Measurements from ENCODE around the gene CTBP2. TPM values are rescaled to one million over a fixed set of nuclear protein-coding genes. Genes with fewer than 3 reads are reported as not detected.

CTBP2 gene
- total and polyA plus RNA-seq, 11 donors, result 10.1 to 45.5 (median 29.1) TPM

DNA sequence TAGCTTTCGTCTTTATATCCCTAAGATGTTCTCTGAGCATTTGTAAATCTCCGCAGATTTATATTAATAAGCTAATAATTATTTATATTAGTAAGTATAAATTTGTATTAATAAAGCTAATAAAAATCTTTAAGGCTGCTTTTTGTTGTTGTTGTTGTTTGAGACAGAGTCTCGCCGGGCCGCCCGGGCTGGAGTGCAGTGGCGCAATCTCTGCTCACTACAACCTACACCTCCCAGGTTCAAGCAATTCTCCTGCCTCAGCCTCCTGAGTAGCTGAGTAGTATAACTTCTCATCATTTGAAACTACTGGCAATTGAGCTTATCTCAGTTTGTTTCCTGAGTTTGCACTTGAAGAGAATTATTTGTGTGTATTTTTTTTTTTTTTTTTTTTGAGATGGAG lies 223.6 kb downstream of the CTBP2 start:
- intact Hi-C loops (cut with DNase I), result no loop called here
- DNase-seq (no peak), ATAC-seq (no peak)
- H3K36me3 ChIP-seq, result peaks cover 0 to 4% (median 0%) of the 10 kb centered on the region in 9 donors
- H3K4me3 ChIP-seq, result no peak overlapping the region
- H3K9me3 ChIP-seq, result peaks cover 0 to 11% (median 0%) of the 10 kb centered on the region in 12 donors
- no peak overlapping the region for H3K27ac ChIP-seq
- 94 to 98% (median 96%) methylated on average over 7 of the region's 7 CpGs for WGBS, 4 donors
- H3K4me1 ChIP-seq, result peaks cover 0 to 43% (median 24%) of the 10 kb centered on the region in 12 donors
- TF ChIP-seq, protein P1, sequence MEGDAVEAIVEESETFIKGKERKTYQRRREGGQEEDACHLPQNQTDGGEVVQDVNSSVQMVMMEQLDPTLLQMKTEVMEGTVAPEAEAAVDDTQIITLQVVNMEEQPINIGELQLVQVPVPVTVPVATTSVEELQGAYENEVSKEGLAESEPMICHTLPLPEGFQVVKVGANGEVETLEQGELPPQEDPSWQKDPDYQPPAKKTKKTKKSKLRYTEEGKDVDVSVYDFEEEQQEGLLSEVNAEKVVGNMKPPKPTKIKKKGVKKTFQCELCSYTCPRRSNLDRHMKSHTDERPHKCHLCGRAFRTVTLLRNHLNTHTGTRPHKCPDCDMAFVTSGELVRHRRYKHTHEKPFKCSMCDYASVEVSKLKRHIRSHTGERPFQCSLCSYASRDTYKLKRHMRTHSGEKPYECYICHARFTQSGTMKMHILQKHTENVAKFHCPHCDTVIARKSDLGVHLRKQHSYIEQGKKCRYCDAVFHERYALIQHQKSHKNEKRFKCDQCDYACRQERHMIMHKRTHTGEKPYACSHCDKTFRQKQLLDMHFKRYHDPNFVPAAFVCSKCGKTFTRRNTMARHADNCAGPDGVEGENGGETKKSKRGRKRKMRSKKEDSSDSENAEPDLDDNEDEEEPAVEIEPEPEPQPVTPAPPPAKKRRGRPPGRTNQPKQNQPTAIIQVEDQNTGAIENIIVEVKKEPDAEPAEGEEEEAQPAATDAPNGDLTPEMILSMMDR (IDR thresholded peaks at IDR 0.05), result no peak
- TF ChIP-seq POLR2A (IDR thresholded peaks at IDR 0.05), result no peak
- no peaks in the 10 kb centered on the region for H3K27me3 ChIP-seq

DNA sequence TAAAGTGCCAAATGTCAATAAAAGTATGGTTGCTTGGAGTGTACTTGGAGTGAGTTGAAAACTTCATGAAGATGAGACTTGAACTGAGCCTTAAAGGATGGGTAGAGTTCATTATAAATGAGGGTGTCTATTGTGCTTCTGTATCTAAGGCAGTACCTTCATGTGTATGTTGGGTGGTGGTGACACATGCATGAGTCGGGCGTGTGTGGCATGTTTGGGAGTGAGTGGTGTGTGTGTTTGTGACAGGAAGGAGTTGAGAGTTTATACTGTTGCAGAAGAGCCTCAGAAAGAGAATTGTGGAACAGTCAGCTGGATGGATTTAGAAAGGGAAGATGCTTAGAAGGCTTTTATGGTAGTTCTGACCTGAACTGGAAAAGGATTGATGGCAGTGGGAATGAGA lies 224.4 kb downstream of the CTBP2 start:
- Histone ChIP-seq H3K27me3 (no peaks in the 10 kb centered on the region), H3K4me3 (no peak overlapping the region), H3K4me1 (peaks cover 0 to 36% (median 21%) of the 10 kb centered on the region in 12 donors), H3K9me3 (peaks cover 0 to 12% (median 0%) of the 10 kb centered on the region in 12 donors), H3K27ac (no peak overlapping the region), H3K36me3 (peaks cover 0 to 4% (median 0%) of the 10 kb centered on the region in 9 donors)
- WGBS, 4 donors, result 80 to 94% (median 90%) methylated on average over 2 of the region's 2 CpGs
- ATAC-seq, result no peak
- intact Hi-C loops (cut with DNase I), result no loop called here
- no peak for DNase-seq
- TF ChIP-seq, protein P1 (IDR thresholded peaks at IDR 0.05), result no peak
- TF ChIP-seq POLR2A (IDR thresholded peaks at IDR 0.05), result no peak

Small RNAs within 50 kb of the gene (microRNA-seq; reads per million reads assigned to microRNA genes)
- gene MIR4296, result 0 to 0.77 (median 0) reads per million in 4 donors

Other genes with a start within 250 kb of the CTBP2 start
- gene ZRANB1, start 218.4 kb downstream of the CTBP2 start, total RNA-seq, result 10 to 100 TPM; 20.5 to 31.3 (median 25.7) TPM
- 10 to 100 TPM; 11.4 to 24.7 TPM for gene ZRANB1, start 218.4 kb downstream of the CTBP2 start, polyA plus RNA-seq